Mesenchymal stem cell (in vitro differentiated cells and primary cell): ENCODE results near the gene TAF6L.

Source experiments
- DNase-seq: peaks from one replicate; pipeline ENCODE4 v3.0.0-alpha.2; 2013
- H2AFZ ChIP-seq: one replicate; pipeline ENCODE4 v1.6.1; 2013; ENCODE audit warnings: low read depth, mild to moderate bottlenecking, control low read depth, inconsistent platforms, low read length, moderate library complexity
- H2AK5ac ChIP-seq: 2 replicates; pipeline ENCODE4 v1.6.1; 2013; ENCODE audit warnings: low read length, moderate library complexity, mild to moderate bottlenecking, inconsistent platforms; ENCODE audit not compliant: severe bottlenecking
- H2BK120ac ChIP-seq: one replicate; pipeline ENCODE4 v1.6.1; 2013; ENCODE audit warnings: low read depth, mild to moderate bottlenecking, inconsistent platforms, low read length, moderate library complexity
- H2BK12ac ChIP-seq, 2 experiments: one replicate each; pipeline ENCODE4 v1.6.1; 2013; ENCODE audit warnings: inconsistent platforms in 2 of 2, low read length in 2 of 2, mild to moderate bottlenecking in 2 of 2, moderate library complexity in 2 of 2, control low read depth in 1 of 2
- H2BK15ac ChIP-seq: one replicate; pipeline ENCODE4 v1.6.1; 2013; ENCODE audit warnings: mild to moderate bottlenecking, low read depth, inconsistent platforms; ENCODE audit not compliant: poor library complexity, severe bottlenecking
- H2BK5ac ChIP-seq: 2 replicates; pipeline ENCODE4 v1.6.1; 2013; ENCODE audit warnings: low read depth, mild to moderate bottlenecking, low read length, control low read depth, inconsistent platforms; ENCODE audit not compliant: poor library complexity, severe bottlenecking
- H3K14ac ChIP-seq, 2 experiments: one replicate each; pipeline ENCODE4 v1.6.1; 2013; ENCODE audit warnings: inconsistent platforms in 2 of 2, low read length in 2 of 2, control low read depth in 1 of 2, mild to moderate bottlenecking in 1 of 2, moderate library complexity in 1 of 2
- H3K18ac ChIP-seq, 2 experiments: one replicate each; pipeline ENCODE4 v1.6.1; 2013; ENCODE audit warnings: inconsistent platforms in 2 of 2, low read length in 2 of 2, control low read depth in 1 of 2, low read depth in 1 of 2, mild to moderate bottlenecking in 1 of 2
- H3K23ac ChIP-seq, 2 experiments: one replicate each; pipeline ENCODE4 v1.6.1; 2013; ENCODE audit warnings: inconsistent platforms in 2 of 2, low read length in 2 of 2, mild to moderate bottlenecking in 2 of 2, moderate library complexity in 2 of 2, control low read depth in 1 of 2
- H3K27ac ChIP-seq: 2 replicates; pipeline ENCODE4 v1.5.1; 2013; ENCODE audit warnings: mild to moderate bottlenecking, moderate library complexity, low read length, control low read depth, inconsistent platforms; ENCODE audit not compliant: poor library complexity, severe bottlenecking
- H3K27me3 ChIP-seq, 2 experiments: 2 replicates each; pipeline versions ENCODE4 v1.6.1 to v1.7.0; 2013; ENCODE audit warnings: low read length in 2 of 2, mild to moderate bottlenecking in 2 of 2, moderate library complexity in 2 of 2, control low read depth in 1 of 2, inconsistent platforms in 1 of 2; ENCODE audit not compliant: control insufficient read depth in 1 of 2, insufficient read depth in 1 of 2
- H3K36me3 ChIP-seq, 2 experiments: 2 replicates each; pipeline versions ENCODE4 v1.6.1 to v1.7.0; 2013; ENCODE audit warnings: low read length in 2 of 2, control low read depth in 1 of 2, inconsistent platforms in 1 of 2, low read depth in 1 of 2, mild to moderate bottlenecking in 1 of 2; ENCODE audit not compliant: insufficient read depth in 2 of 2, control insufficient read depth in 1 of 2
- H3K4ac ChIP-seq, 2 experiments: one replicate each; pipeline ENCODE4 v1.6.1; 2013; ENCODE audit warnings: inconsistent platforms in 2 of 2, low read length in 2 of 2, mild to moderate bottlenecking in 2 of 2, moderate library complexity in 2 of 2, control low read depth in 1 of 2, low read depth in 1 of 2
- H3K4me1 ChIP-seq: 2 replicates; pipeline ENCODE4 v1.6.1; 2013; ENCODE audit warnings: low read depth, low read length, control low read depth; ENCODE audit not compliant: control insufficient read depth, insufficient read depth
- H3K4me2 ChIP-seq: 2 replicates; pipeline ENCODE4 v1.6.1; 2013; ENCODE audit warnings: low read length, mild to moderate bottlenecking, inconsistent platforms; ENCODE audit not compliant: poor library complexity, severe bottlenecking
- H3K4me3 ChIP-seq, 2 experiments: 2 replicates each; pipeline versions ENCODE4 v1.5.1 to v1.7.0; 2013; ENCODE audit warnings: low read length in 2 of 2, mild to moderate bottlenecking in 2 of 2, control low read depth in 1 of 2, low read depth in 1 of 2; ENCODE audit not compliant: insufficient read depth in 1 of 2
- H3K79me1 ChIP-seq: replicated peaks from 2 replicates; pipeline ENCODE4 v1.6.1; 2013; ENCODE audit warnings: mild to moderate bottlenecking, control low read depth, low read length, inconsistent platforms; ENCODE audit not compliant: poor library complexity, severe bottlenecking
- H3K9ac ChIP-seq: 2 replicates; pipeline ENCODE4 v1.7.0; 2013; ENCODE audit warnings: mild to moderate bottlenecking, low read length, moderate library complexity
- H3K9me3 ChIP-seq: 2 replicates; pipeline ENCODE4 v1.7.0; 2013; ENCODE audit warnings: mild to moderate bottlenecking, low read length; ENCODE audit not compliant: control insufficient read depth
- H4K8ac ChIP-seq: one replicate; pipeline ENCODE4 v1.6.1; 2013; ENCODE audit warnings: inconsistent platforms, mild to moderate bottlenecking, low read length, moderate library complexity
- H4K91ac ChIP-seq: one replicate; pipeline ENCODE4 v1.6.1; 2013; ENCODE audit warnings: mild to moderate bottlenecking, low read length, inconsistent platforms
- WGBS: methylation state at CpG from one replicate; pipeline ENCODE4 v1.1.7; 2013; ENCODE audit warnings: mixed read lengths; 5-methylcytosine and 5-hydroxymethylcytosine counted together

TAF6L gene

DNA sequence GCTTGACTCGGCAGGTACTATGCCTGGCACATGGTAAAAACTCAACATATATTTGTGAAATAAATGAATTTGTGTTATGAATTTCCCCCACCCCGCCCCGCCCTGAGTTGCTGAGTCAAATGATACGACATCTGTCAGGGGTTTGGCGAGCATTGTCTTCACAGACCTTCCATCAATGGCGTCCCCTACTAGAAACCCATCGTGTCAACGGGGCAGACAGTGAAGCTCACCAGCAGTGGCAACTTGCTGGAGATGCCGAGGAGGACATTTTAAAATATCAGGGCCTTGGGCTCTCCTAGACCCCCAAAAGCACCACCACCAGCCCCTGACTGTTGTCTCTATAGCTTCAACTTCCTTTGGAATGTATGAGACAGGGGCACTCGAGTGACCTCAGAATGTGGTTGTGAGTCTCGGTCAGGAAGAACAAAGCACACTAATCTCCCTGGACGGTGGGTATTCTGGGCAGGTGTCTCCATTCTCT is 34.8 kb downstream of the TAF6L start:
- Histone ChIP-seq H4K91ac (no peak overlapping the region), H2BK5ac (no peak overlapping the region), H2AFZ (no peak overlapping the region), H3K27ac (no peak overlapping the region), H2BK12ac (peak overlapping the region in 1 of 2 experiments; percentile 71), H3K4me1 (peaks cover 16% of the 10 kb centered on the region), H3K9me3 (no peaks in the 10 kb centered on the region), H2BK120ac (no peak overlapping the region), H2BK15ac (no peak overlapping the region), H4K8ac (no peak overlapping the region), H2AK5ac (peak overlapping the region; percentile 49), H3K79me1 (peaks cover 12% of the 10 kb centered on the region), H3K18ac (peak overlapping the region in 1 of 2 experiments; percentile 91), H3K9ac (peak overlapping the region; percentile 98), H3K23ac (no peak overlapping the region), H3K4ac (peak overlapping the region in 1 of 2 experiments; percentile 19), H3K4me3 (peak overlapping the region in 1 of 2 experiments; percentile 95), H3K4me2 (peak overlapping the region; percentile 92), H3K27me3 (no peaks in the 10 kb centered on the region), H3K36me3 (peaks cover 24 to 26% of the 10 kb centered on the region in 2 experiments), H3K14ac (no peak overlapping the region)
- DNase-seq: peak; percentile 33
- WGBS: 50% methylated on average over 12 of the region's 12 CpGs

DNA sequence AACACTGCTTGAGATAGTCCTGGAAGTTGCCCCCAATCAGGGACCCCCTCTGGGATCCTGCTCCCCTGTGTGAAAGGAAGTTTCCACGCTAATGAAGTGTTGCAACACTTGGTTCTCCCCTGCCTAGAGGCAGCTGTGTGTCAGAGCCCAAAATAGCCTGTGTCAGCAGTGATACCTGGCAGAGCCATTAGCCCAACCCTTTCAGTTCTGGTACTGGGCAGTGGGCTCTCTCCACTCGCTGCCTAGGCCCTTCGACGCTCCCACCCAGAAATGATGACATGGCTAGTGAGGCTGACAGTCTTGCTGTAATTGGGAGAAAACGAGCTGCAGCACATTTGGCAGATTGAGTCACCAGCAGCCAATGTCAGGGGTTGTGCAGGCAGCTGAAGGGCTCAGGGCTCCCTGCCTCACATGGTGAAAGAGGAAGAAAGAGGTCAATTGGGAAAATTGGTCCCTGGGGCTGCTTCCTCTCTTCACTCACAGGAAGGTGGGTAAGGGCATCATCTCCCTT is 35.5 kb downstream of the TAF6L start:
- no peak overlapping the region for H3K23ac ChIP-seq
- peaks cover 18 to 19% of the 10 kb centered on the region in 2 experiments for H3K36me3 ChIP-seq
- H3K27me3 ChIP-seq: no peaks in the 10 kb centered on the region
- no peak overlapping the region for H3K4me2 ChIP-seq
- H2BK120ac ChIP-seq: no peak overlapping the region
- H2AFZ ChIP-seq: no peak overlapping the region
- peaks cover 16% of the 10 kb centered on the region for H3K4me1 ChIP-seq
- peak overlapping the region in 1 of 2 experiments; percentile 95 for H3K4me3 ChIP-seq
- no peak overlapping the region for H2BK12ac ChIP-seq
- no peak overlapping the region for H2AK5ac ChIP-seq
- H4K91ac ChIP-seq: no peak overlapping the region
- H2BK15ac ChIP-seq: no peak overlapping the region
- no peak overlapping the region for H3K14ac ChIP-seq
- no peak overlapping the region for H2BK5ac ChIP-seq
- H3K9me3 ChIP-seq: no peaks in the 10 kb centered on the region
- H4K8ac ChIP-seq: no peak overlapping the region
- WGBS: 64% methylated on average over 5 of the region's 5 CpGs
- H3K27ac ChIP-seq: no peak overlapping the region
- no peak overlapping the region for H3K4ac ChIP-seq
- H3K9ac ChIP-seq: peak overlapping the region; percentile 98
- H3K79me1 ChIP-seq: peaks cover 6% of the 10 kb centered on the region
- H3K18ac ChIP-seq: no peak overlapping the region
- peak; percentile 62 for DNase-seq

DNA sequence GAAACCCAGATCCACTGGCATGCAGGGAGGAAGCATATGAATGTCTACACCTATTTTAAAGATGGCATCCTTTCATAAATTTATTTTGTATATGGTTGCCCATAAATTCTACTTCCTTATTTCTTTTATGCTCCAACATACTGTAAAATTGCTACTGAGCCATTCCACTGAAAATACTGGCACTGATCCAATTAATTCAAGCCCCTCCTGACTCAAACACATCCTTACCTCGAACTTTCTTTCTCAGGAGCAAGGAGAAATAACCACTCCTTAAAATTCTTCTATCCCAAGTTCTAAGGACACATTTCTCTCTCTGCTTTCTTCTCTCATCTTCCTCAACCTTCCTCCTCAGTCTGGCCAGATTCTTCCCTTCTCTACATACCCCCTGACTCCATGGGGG is 39.6 kb downstream of the TAF6L start:
- Histone ChIP-seq H3K27ac (no peak overlapping the region), H2AK5ac (no peak overlapping the region), H3K4me2 (no peak overlapping the region), H3K4me3 (no peak overlapping the region), H2BK120ac (no peak overlapping the region), H3K9me3 (no peaks in the 10 kb centered on the region), H3K4ac (no peak overlapping the region), H4K8ac (no peak overlapping the region), H3K4me1 (peaks cover 14% of the 10 kb centered on the region), H3K23ac (no peak overlapping the region), H2AFZ (no peak overlapping the region), H4K91ac (no peak overlapping the region), H2BK15ac (no peak overlapping the region), H2BK5ac (no peak overlapping the region), H3K27me3 (no peaks in the 10 kb centered on the region), H3K14ac (no peak overlapping the region), H3K79me1 (no peaks in the 10 kb centered on the region), H3K36me3 (peaks cover 13 to 25% of the 10 kb centered on the region in 2 experiments), H3K9ac (no peak overlapping the region), H2BK12ac (no peak overlapping the region), H3K18ac (no peak overlapping the region)
- no peak for DNase-seq
- WGBS: 87% methylated on average over 1 of the region's 1 CpG

DNA sequence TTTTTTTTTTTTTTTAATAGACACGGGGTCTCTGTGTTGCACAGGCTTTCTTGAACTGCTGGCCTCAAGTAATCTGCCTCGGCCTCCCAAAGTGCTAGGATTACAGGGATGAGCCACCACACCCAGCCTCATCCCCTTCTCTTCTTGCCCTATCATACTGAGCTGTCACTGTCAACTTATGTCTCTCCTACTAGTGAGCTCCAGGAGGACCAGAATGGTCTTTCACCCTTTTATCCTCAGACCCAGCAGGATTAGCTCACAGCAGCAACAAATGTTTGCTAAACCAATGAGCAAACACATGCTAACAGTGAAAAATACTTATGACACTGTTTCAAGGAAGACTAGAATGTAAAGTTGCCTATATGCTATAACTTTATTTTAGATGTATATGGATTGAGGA is 40.5 kb downstream of the TAF6L start:
- Histone ChIP-seq H2BK5ac (no peak overlapping the region), H4K91ac (no peak overlapping the region), H3K36me3 (peaks cover 17 to 34% of the 10 kb centered on the region in 2 experiments), H2AFZ (no peak overlapping the region), H2BK12ac (no peak overlapping the region), H2BK120ac (no peak overlapping the region), H3K4me1 (peaks cover 6% of the 10 kb centered on the region), H3K14ac (no peak overlapping the region), H3K27ac (no peak overlapping the region), H3K27me3 (no peaks in the 10 kb centered on the region), H3K23ac (no peak overlapping the region), H3K18ac (no peak overlapping the region), H3K9ac (no peak overlapping the region), H3K9me3 (no peaks in the 10 kb centered on the region), H4K8ac (no peak overlapping the region), H3K4me3 (no peak overlapping the region), H2AK5ac (no peak overlapping the region), H3K4ac (no peak overlapping the region), H2BK15ac (no peak overlapping the region), H3K4me2 (no peak overlapping the region), H3K79me1 (no peaks in the 10 kb centered on the region)
- whole genome bisulfite sequencing: 87% methylated on average over 2 of the region's 2 CpGs
- DNase-seq: no peak
